HepG2 (cell line): Measurements from ENCODE around the gene DNTTIP2. TPM values are rescaled to one million over a fixed set of nuclear protein-coding genes. Genes with fewer than 3 reads are reported as not detected.

ENCODE experiments used
- ATAC-seq: fragments of 200-7000 bp; cut with Tn5 transposase; 3 replicates; pipeline ENCODE4 v1.9.1; 2020; ENCODE audit warnings: mild to moderate bottlenecking, moderate library complexity
- BruUV-seq: library from RNA; stranded (reverse); fragments of 400-500 nt; replicated peaks from 2 replicates; lab custom pipeline; 2021; lab: Mats Ljungman, UMichigan
- CTCF ChIA-PET: fragments of 300-600 bp; formaldehyde crosslinking; extraction: SDS; loops from one replicate; lab custom pipeline; 2021; ENCODE audit warnings: low total read pairs, inconsistent platforms, low intra/inter-chr PET ratio; lab: Yijun Ruan, JAX
- POLR2A ChIA-PET: fragments of 350-600 bp; sonication (Branson Sonifier 250); formaldehyde crosslinking; loops from one replicate; lab custom pipeline; 2020; ENCODE audit warnings: antibody characterized with exemption, inconsistent platforms; lab: Yijun Ruan, JAX
- DNase-seq: peaks from one replicate; pipeline ENCODE4 v3.0.0-alpha.2; 2015; ENCODE audit warnings: low spot score
- FAIRE-seq: peaks from 3 replicates; lab custom pipeline; 2011; peaks lifted over from hg19 to GRCh38; lab: Jason Lieb, UNC
- H2AFZ ChIP-seq: one replicate; pipeline ENCODE4 v1.6.1; 2011; ENCODE audit warnings: low read length, inconsistent platforms
- H3K27ac ChIP-seq: fragments of 300-600 bp; 3 replicates; pipeline ENCODE4 v1.8.0; 2011; ENCODE audit warnings: mixed run types, mild to moderate bottlenecking, mixed read lengths, low read length, inconsistent platforms; ENCODE audit not compliant: insufficient read depth; ENCODE audit errors: extremely low read length
- H3K27me3 ChIP-seq, 2 experiments: fragments of 200-600 bp in 1 of 2; 2 replicates in 1 of 2; 3 replicates in 1 of 2; pipeline versions ENCODE4 v1.6.0 to v1.8.0; 2011; ENCODE audit warnings: low read length in 2 of 2, mild to moderate bottlenecking in 2 of 2, moderate library complexity in 2 of 2, inconsistent platforms in 1 of 2; ENCODE audit not compliant: insufficient read depth in 2 of 2, control insufficient read depth in 1 of 2
- H3K36me3 ChIP-seq, 2 experiments: fragments of 200-600 bp in 1 of 2; replicated peaks in 1 of 2; 2 replicates in 1 of 2; 3 replicates in 1 of 2; pipeline versions ENCODE4 v1.5.1 to v1.8.0; 2011; ENCODE audit warnings: low read length in 2 of 2, inconsistent platforms in 1 of 2; ENCODE audit not compliant: insufficient read depth in 2 of 2, control insufficient read depth in 1 of 2
- H3K4me1 ChIP-seq: 2 replicates; pipeline ENCODE4 v1.5.1; 2012; ENCODE audit warnings: low read length, inconsistent platforms; ENCODE audit not compliant: insufficient read depth
- H3K4me2 ChIP-seq: 2 replicates; pipeline ENCODE4 v1.6.0; 2011; ENCODE audit warnings: low read depth, low read length, inconsistent platforms
- H3K4me3 ChIP-seq, 3 experiments: fragments of 200-600 bp in 1 of 3; sonication (generic), shearing (Covaris generic) in 1 of 3; replicated peaks in 1 of 3; 2 replicates each; pipeline ENCODE4 v1.5.1; 2011 to 2016; ENCODE audit warnings: low read length in 3 of 3, inconsistent platforms in 2 of 3, low read depth in 2 of 3, mild to moderate bottlenecking in 2 of 3, control low read depth in 1 of 3, mixed read lengths in 1 of 3; ENCODE audit not compliant: insufficient read depth in 1 of 3
- H3K79me2 ChIP-seq: one replicate; pipeline ENCODE4 v1.6.1; 2011; ENCODE audit warnings: low read length, inconsistent platforms; ENCODE audit not compliant: insufficient read depth
- H3K9ac ChIP-seq: 2 replicates; pipeline ENCODE4 v1.6.0; 2011; ENCODE audit warnings: mild to moderate bottlenecking, low read depth, low read length, inconsistent platforms; ENCODE audit not compliant: insufficient read depth
- H3K9me3 ChIP-seq: 2 replicates; pipeline ENCODE4 v1.5.1; 2012; ENCODE audit warnings: mild to moderate bottlenecking, low read length
- H4K20me1 ChIP-seq: 2 replicates; pipeline ENCODE4 v1.6.0; 2011; ENCODE audit warnings: inconsistent platforms, mild to moderate bottlenecking, low read length, moderate library complexity; ENCODE audit not compliant: insufficient read depth
- ARNT2 ChIP-seq: sonication (generic); formaldehyde crosslinking; IDR thresholded peaks from 2 replicates; pipeline ENCODE4 v1.8.0; 2022; ENCODE audit warnings: mild to moderate bottlenecking, low read depth, missing genetic modification reagents, moderate library complexity
- ATM ChIP-seq: fragments of 450-650 bp; IDR thresholded peaks from 2 replicates; pipeline ENCODE4 v1.7.1; 2017; ENCODE audit warnings: mild to moderate bottlenecking, borderline replicate concordance
- NR3C1 ChIP-seq: sonication (generic); formaldehyde crosslinking; IDR thresholded peaks from 2 replicates; pipeline ENCODE4 v1.4.0; 2020; ENCODE audit warnings: missing genetic modification reagents
- RERE ChIP-seq: IDR thresholded peaks from 2 replicates; pipeline ENCODE4 v1.6.1; 2016; ENCODE audit warnings: low read depth, missing genetic modification reagents, missing compliant biosample characterization
- ZFP41 ChIP-seq: sonication (generic); formaldehyde crosslinking; IDR thresholded peaks from 2 replicates; pipeline ENCODE4 v1.4.0; 2020; ENCODE audit warnings: mild to moderate bottlenecking, missing genetic modification reagents, borderline replicate concordance
- ZNF343 ChIP-seq: sonication (generic); formaldehyde crosslinking; IDR thresholded peaks from 2 replicates; pipeline ENCODE4 v1.4.0; 2020; ENCODE audit warnings: mild to moderate bottlenecking, missing genetic modification reagents
- ZNF687 ChIP-seq: sonication (generic); formaldehyde crosslinking; IDR thresholded peaks from 2 replicates; pipeline ENCODE4 v1.5.1; 2020; ENCODE audit warnings: mild to moderate bottlenecking, missing genetic modification reagents, moderate library complexity
- WGBS: methylation state at CpG from one replicate; pipeline ENCODE4 v1.1.6; 2017; ENCODE audit warnings: low lambda C conversion rate; 5-methylcytosine and 5-hydroxymethylcytosine counted together
- in situ Hi-C: cut with HindIII; loops from 2 replicates; pipeline ENCODE4 v1.10.0; 2017; ENCODE audit warnings: low pct_unique_long_range_greater_than_20kb; ENCODE audit not compliant: extremely low pct_ligation_motif_present
- intact Hi-C: fragments of 100-400 bp; cut with micrococcal nuclease; formaldehyde crosslinking; loops from one replicate; pipeline ENCODE4 v1.10.0; 2022; ENCODE audit not compliant: unreplicated experiment
- polyA plus RNA-seq, 8 experiments: library from polyadenylated mRNA; depleted of rRNA in 3 of 8; stranded (reverse) in 7 of 8; unstranded in 1 of 8; fragments of >200 nt; fragmentation: Illumina TruSeq in 4 of 8; extraction: Trizol in 4 of 8; gene quantifications; 2 replicates each; pipeline versions ENCODE4 v1.2.1 to v1.2.3, GENCODE V29; 2011 to 2016; ENCODE audit warnings: low read depth in 4 of 8, missing spikeins in 1 of 8, mixed read lengths in 1 of 8; ENCODE audit not compliant: insufficient read depth in 1 of 8
- total RNA-seq, 5 experiments: library from RNA; depleted of rRNA; stranded (reverse); fragments of >200 nt; fragmentation: Illumina TruSeq; extraction: Trizol; gene quantifications; 2 replicates each; pipeline ENCODE4 v1.2.3, GENCODE V29; 2016; ENCODE audit warnings: low read depth in 1 of 5

Gene DNTTIP2
- total and polyA plus RNA-seq, 2 of the 13 experiments (the other 11 are each of a cell fraction or from before 2014, with no cell fraction given): 11.4 to 63.3 TPM

GRCh38 chr1:93842750-93843500, 36.1 kb downstream of the DNTTIP2 start (continued):
- TF ChIP-seq RERE (CRISPR knock-in tag): no peak
- TF ChIP-seq ATM: no peak
- TF ChIP-seq, all 625 proteins: peak for 0

- H3K9ac ChIP-seq: no peak overlapping the region
- over 99% methylated on average over 3 of the region's 3 CpGs for WGBS
- no peaks in the 10 kb centered on the region for H3K79me2 ChIP-seq
- no peak for DNase-seq
- TF ChIP-seq ARNT2 (CRISPR knock-in tag) (no peak), ZNF687 (CRISPR knock-in tag) (no peak), NR3C1 (CRISPR knock-in tag) (no peak), ZFP41 (CRISPR knock-in tag) (no peak), ZNF343 (CRISPR knock-in tag) (no peak)
- no peaks in the 10 kb centered on the region for H4K20me1 ChIP-seq
- H3K4me2 ChIP-seq: no peak overlapping the region
- H3K27me3 ChIP-seq: no peaks in the 10 kb centered on the region; a peak in 2 of 5 replicates
- BruUV-seq: no TSS peak
- ATAC-seq: no peak
- no peak for FAIRE-seq
- no peaks in the 10 kb centered on the region for H3K9me3 ChIP-seq
- ChIA-PET CTCF (no interaction called here), POLR2A (no interaction called here)
- H3K36me3 ChIP-seq: no peaks in the 10 kb centered on the region
- in situ Hi-C loops: no loop called here
- no peak overlapping the region for H2AFZ ChIP-seq
- intact Hi-C loops: loop anchor here (10.0 kb wide), 1 partner anchor 537 kb away; no protein-coding TSS in a partner anchor
- no peak overlapping the region for H3K27ac ChIP-seq
- peaks cover 14% of the 10 kb centered on the region for H3K4me1 ChIP-seq
- H3K4me3 ChIP-seq: no peak overlapping the region
These were observed 37.2 kb downstream of the DNTTIP2 start for GRCh38 chr1:93841771-93842170.
